Progenitor cell of endocrine pancreas (in vitro differentiated cells): ENCODE measurements around the gene CHST14. TPM values are rescaled to one million over a fixed set of nuclear protein-coding genes. Genes with fewer than 3 reads are reported as not detected.

ENCODE experiments used
- DNase-seq: peaks from one replicate; pipeline ENCODE4 v3.0.0; 2021; ENCODE audit warnings: low spot score; ENCODE audit not compliant: unreplicated experiment
- H3K27ac Mint-ChIP-seq: 2 replicates; pipeline ENCODE4 v1.8.0; 2021; ENCODE audit warnings: mild to moderate bottlenecking, moderate library complexity, mixed read lengths
- H3K27me3 Mint-ChIP-seq: 2 replicates; pipeline ENCODE4 v1.8.0; 2021; ENCODE audit warnings: mixed read lengths
- H3K36me3 Mint-ChIP-seq: 2 replicates; pipeline ENCODE4 v1.8.0; 2022; ENCODE audit warnings: mixed read lengths; ENCODE audit not compliant: insufficient read depth
- H3K4me1 Mint-ChIP-seq: 2 replicates; pipeline ENCODE4 v1.8.0; 2021; ENCODE audit warnings: low read depth, mixed read lengths
- H3K4me3 Mint-ChIP-seq: 2 replicates; pipeline ENCODE4 v1.8.0; 2021; ENCODE audit warnings: low read depth, mild to moderate bottlenecking, moderate library complexity, mixed read lengths
- H3K9me3 Mint-ChIP-seq: 2 replicates; pipeline ENCODE4 v1.8.0; 2021; ENCODE audit warnings: low read depth, mixed read lengths
- total RNA-seq: library from RNA; stranded (reverse); gene quantifications from 2 replicates; pipeline ENCODE4 v1.2.1, GENCODE V29; 2021
- TF ChIP-seq, protein P1 (sequence below): fragments of 200-600 bp; sonication (generic); IDR thresholded peaks from one replicate; pipeline ENCODE4 v1.5.0; 2021; ENCODE audit warnings: antibody characterized with exemption, mild to moderate bottlenecking; ENCODE audit not compliant: unreplicated experiment

The CHST14 gene
- total RNA-seq, 1 donor from 2014 or later, result 29.1 TPM

DNA sequence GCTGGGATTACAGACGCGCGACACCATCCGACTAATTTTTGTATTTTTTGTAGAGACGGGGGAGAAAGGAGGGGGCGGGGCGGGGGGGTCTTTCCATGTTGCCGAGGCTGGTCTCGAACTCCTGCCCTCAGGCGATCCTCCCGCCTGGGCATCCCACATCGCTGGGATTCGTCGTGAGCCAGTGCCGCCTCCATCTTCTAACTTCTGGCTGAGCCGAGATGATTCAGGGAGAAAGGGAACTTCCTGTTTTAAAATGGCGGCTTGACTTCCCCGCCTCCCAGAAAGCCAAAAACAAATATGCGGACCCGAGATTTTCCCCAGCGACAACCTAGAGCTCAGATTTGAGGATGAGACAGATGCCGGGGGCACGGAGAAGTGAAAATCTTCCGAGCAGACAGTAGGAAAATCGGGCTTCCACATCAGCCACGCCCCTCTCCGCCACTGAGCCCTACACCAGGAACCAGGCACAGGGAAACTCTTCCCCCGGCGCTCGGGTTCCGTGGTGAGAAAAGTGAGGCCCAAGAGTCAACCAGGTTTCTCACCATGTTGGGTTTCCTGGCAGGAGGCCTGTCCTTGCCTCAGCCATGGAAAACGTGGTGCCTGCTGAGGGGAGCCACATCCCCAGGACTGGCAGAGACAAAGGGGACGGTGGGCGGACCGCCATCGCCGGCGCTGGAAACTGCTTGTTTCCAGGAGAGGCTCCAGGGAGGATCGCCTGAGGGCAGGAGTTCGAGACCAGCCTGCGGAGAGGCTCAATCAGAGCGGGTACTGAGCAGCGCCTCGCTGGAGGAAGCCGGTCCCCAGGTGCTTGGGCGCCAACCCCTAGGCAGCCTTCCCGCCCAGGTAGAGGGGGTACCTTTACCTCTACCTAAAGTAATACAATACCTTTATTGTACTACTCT, 18.7 kb downstream of the CHST14 start:
- H3K4me1 Mint-ChIP-seq, result no peaks in the 10 kb centered on the region
- H3K9me3 Mint-ChIP-seq, result no peaks in the 10 kb centered on the region
- TF ChIP-seq, protein P1, sequence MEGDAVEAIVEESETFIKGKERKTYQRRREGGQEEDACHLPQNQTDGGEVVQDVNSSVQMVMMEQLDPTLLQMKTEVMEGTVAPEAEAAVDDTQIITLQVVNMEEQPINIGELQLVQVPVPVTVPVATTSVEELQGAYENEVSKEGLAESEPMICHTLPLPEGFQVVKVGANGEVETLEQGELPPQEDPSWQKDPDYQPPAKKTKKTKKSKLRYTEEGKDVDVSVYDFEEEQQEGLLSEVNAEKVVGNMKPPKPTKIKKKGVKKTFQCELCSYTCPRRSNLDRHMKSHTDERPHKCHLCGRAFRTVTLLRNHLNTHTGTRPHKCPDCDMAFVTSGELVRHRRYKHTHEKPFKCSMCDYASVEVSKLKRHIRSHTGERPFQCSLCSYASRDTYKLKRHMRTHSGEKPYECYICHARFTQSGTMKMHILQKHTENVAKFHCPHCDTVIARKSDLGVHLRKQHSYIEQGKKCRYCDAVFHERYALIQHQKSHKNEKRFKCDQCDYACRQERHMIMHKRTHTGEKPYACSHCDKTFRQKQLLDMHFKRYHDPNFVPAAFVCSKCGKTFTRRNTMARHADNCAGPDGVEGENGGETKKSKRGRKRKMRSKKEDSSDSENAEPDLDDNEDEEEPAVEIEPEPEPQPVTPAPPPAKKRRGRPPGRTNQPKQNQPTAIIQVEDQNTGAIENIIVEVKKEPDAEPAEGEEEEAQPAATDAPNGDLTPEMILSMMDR, result no peak
- peaks cover 18% of the 10 kb centered on the region for H3K27me3 Mint-ChIP-seq
- DNase-seq, result no peak
- no peaks in the 10 kb centered on the region for H3K36me3 Mint-ChIP-seq
- no peak overlapping the region for H3K27ac Mint-ChIP-seq
- no peak overlapping the region for H3K4me3 Mint-ChIP-seq

DNA sequence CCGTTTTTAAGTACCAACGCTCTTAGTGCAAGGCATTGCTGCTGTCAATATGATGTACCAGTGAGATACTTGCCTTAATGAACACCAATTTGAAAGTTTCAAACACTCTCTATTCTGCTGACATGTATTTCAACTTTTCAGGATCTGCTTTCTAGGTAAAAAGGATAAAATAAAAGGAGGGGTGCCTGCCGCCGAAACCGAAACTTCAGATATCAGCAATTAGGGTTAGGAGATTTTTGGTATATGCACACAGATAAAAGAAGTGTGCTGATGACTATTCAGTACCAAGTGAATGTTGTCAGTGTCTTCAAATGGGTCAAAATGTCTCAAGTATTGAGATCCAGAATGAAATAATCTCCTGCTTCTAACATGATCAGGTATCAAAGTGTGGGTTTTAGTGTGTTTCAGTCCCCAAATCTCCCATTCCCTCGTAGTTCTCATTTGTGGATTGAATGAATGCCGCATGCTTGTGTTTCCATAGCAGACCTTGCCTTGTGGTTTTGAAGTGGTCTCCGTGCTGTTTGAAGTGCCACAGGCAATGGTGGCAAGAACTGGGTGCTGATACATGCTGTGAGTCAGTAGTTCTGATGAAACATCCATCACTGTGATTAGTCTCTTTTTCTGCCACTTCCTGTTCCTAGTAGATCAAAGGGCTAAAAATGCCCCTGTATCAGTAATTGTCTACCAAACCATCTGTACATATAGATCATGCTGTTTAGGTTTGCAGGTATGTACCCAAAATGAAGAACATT, 22.5 kb downstream of the CHST14 start:
- no peak overlapping the region for H3K27ac Mint-ChIP-seq
- H3K9me3 Mint-ChIP-seq, result no peaks in the 10 kb centered on the region
- H3K4me3 Mint-ChIP-seq, result no peak overlapping the region
- H3K36me3 Mint-ChIP-seq, result no peaks in the 10 kb centered on the region
- H3K4me1 Mint-ChIP-seq, result no peaks in the 10 kb centered on the region
- no peak for DNase-seq
- TF ChIP-seq, protein P1, result no peak
- H3K27me3 Mint-ChIP-seq, result peaks cover 29% of the 10 kb centered on the region

DNA sequence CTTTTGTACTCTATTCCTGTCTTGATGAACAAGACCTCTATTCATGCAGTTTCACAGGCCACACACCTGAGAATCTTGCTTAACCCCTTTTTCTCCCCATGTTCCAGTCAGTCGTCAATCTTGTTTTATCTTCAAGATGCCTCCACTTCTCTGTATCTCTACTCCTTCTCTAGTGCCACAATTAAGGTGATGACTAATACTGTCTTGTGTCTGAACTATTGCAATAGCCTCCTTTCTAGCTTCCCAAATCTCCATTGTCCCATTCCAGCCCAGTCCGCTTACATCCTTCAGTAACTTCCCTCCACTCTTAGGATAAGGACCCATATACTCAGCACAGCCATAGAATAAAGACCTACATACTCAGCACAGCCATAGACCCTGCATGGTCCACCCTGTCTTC, 24.7 kb downstream of the CHST14 start:
- no peaks in the 10 kb centered on the region for H3K4me1 Mint-ChIP-seq
- peaks cover 40% of the 10 kb centered on the region for H3K27me3 Mint-ChIP-seq
- no peak overlapping the region for H3K27ac Mint-ChIP-seq
- no peak for DNase-seq
- no peak overlapping the region for H3K4me3 Mint-ChIP-seq
- TF ChIP-seq, protein P1, result no peak
- no peaks in the 10 kb centered on the region for H3K36me3 Mint-ChIP-seq
- no peaks in the 10 kb centered on the region for H3K9me3 Mint-ChIP-seq

DNA sequence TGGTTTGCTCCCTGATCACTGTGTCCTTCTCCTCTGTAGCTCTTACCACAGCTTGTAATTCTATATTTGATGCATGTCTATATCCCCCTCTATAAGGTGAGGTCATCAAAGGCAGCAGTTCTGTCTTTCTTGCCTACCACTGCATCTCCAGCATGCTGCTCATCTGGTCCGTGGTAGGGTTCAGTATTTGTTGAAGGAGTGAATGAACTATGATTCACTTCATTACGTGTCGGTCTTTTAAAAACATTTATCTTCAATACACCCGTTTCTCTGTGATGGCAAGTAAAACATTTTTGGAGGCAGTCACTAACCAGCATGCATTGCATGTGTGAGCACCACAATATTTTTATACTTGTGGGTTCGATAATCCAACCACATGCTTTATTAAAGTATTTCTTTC, 27.6 kb downstream of the CHST14 start:
- H3K27ac Mint-ChIP-seq, result no peak overlapping the region
- H3K27me3 Mint-ChIP-seq, result peaks cover 41% of the 10 kb centered on the region
- no peaks in the 10 kb centered on the region for H3K9me3 Mint-ChIP-seq
- DNase-seq, result no peak
- no peaks in the 10 kb centered on the region for H3K4me1 Mint-ChIP-seq
- no peaks in the 10 kb centered on the region for H3K36me3 Mint-ChIP-seq
- H3K4me3 Mint-ChIP-seq, result no peak overlapping the region
- TF ChIP-seq, protein P1, result no peak

DNA sequence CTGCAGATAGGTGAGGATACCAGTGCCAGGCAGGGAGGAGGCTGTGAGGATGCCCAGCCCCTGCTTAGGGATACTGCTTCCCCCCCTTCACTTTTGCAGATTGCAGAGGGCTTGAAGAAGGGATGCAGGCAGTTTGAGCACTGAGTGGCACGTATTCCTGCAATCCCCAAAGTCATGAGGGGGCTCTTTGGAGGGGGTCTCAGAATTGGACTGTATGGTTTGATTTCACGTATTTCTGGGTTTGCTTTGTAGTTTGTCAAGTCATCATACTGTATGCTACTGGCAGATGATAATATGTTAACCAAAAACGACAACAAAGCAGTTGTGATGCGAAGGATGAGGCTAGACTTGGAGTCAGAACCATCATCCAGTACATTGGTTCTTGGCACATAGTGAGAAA, 28.1 kb downstream of the CHST14 start:
- TF ChIP-seq, protein P1, result no peak
- H3K4me3 Mint-ChIP-seq, result no peak overlapping the region

More for the DNA sequence above, 28.1 kb downstream of the CHST14 start:
- Mint-ChIP-seq H3K36me3 (no peaks in the 10 kb centered on the region), H3K27ac (no peak overlapping the region), H3K27me3 (peaks cover 38% of the 10 kb centered on the region), H3K9me3 (no peaks in the 10 kb centered on the region), H3K4me1 (no peaks in the 10 kb centered on the region)
- DNase-seq, result no peak
